GM12865 (cell line): ENCODE measurements around the gene ZKSCAN3.
A peak's percentile ranks its signal among the peaks of the same experiment; 100 is the strongest.

Experiments
- DNase-seq: peaks from one replicate; pipeline ENCODE4 v3.0.0; 2010; ENCODE audit warnings: low read depth
- H3K4me3 ChIP-seq: 2 replicates; pipeline ENCODE4 v1.5.1; 2011; ENCODE audit warnings: mild to moderate bottlenecking, low read depth, low read length, control low read depth
- TF ChIP-seq, protein P1 (sequence below): IDR thresholded peaks from 2 replicates; pipeline ENCODE4 v1.5.1; 2011; ENCODE audit warnings: low read length, control low read depth, low read depth, inconsistent platforms; ENCODE audit not compliant: insufficient read depth; ENCODE audit errors: missing control alignments

Gene ZKSCAN3

GRCh38 chr6:28378644-28379043, 28.9 kb downstream of the ZKSCAN3 start:
- TF ChIP-seq, protein P1, sequence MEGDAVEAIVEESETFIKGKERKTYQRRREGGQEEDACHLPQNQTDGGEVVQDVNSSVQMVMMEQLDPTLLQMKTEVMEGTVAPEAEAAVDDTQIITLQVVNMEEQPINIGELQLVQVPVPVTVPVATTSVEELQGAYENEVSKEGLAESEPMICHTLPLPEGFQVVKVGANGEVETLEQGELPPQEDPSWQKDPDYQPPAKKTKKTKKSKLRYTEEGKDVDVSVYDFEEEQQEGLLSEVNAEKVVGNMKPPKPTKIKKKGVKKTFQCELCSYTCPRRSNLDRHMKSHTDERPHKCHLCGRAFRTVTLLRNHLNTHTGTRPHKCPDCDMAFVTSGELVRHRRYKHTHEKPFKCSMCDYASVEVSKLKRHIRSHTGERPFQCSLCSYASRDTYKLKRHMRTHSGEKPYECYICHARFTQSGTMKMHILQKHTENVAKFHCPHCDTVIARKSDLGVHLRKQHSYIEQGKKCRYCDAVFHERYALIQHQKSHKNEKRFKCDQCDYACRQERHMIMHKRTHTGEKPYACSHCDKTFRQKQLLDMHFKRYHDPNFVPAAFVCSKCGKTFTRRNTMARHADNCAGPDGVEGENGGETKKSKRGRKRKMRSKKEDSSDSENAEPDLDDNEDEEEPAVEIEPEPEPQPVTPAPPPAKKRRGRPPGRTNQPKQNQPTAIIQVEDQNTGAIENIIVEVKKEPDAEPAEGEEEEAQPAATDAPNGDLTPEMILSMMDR: no peak
- no peak for DNase-seq
- H3K4me3 ChIP-seq: no peak overlapping the region

GRCh38 chr6:28380381-28380780, 30.6 kb downstream of the ZKSCAN3 start:
- TF ChIP-seq, protein P1: no peak
- H3K4me3 ChIP-seq: no peak overlapping the region
- no peak for DNase-seq

DNA sequence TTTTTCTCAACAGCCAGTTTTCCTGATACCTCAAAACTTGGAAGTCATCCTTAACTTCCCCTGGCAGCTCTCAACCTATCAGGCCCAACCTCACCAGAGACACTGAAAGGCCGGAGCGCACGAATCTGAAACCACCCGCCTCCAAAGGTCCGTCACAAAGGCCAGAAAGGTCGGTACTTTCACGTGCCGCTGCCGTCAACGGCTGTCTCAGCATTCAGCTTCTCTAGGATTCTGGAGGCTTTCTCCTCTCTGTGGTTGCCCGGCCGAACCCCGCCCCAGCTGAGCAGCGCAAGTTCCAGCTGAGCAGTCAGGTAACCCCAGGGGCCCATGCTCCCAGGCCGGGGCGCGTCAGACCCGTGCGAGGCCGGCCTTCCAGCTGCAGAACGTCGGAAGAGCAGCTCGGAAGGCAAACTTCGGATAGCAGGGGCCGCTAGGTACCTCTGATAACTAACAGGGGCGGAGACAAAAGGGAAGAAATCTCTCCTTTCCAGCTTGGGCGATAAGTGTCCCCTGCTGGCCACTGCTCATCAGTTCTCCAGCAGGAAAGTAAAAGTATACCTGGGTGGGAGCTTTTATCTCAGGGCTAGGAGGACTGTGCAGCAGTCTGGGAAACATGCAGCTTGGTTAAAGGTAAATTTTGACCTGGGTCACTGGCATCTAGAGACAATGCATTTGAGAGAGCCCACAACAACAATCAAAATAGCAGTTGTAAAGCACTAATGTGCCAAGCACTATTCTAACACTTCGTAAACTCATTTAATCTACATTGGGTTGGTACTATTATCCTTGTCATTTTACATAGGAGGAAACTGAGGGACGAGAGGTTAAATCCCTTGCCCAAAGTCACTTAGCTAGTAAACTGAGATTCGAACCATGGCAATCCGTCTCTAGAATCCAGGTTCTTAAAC, 33.7 kb downstream of the ZKSCAN3 start:
- peak overlapping the region; percentile 37 for H3K4me3 ChIP-seq
- peak; percentile 86 for DNase-seq
- TF ChIP-seq, protein P1: peak; percentile 28

- no peak overlapping the region for H3K4me3 ChIP-seq
- TF ChIP-seq, protein P1: no peak
- no peak for DNase-seq
Observed at GRCh38 chr6:28384143-28384533, 34.4 kb downstream of the ZKSCAN3 start.

DNA sequence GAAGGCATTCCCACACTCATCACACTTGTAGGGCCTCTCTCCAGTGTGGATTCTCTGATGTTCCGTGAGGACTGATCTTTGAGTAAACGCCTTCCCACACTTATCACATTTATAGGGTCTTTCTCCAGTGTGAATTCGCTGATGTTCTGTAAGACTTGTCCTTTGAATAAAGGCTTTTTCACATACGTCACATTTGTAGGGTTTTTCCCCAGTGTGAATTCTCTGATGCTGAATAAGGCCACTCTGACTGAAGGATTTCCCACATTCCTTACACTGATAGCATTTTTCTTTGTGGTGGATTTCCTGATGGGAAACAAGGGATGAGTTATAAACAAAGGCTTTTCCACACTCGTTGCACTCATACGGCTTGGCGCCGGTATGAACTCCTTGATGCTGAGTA, 40.9 kb downstream of the ZKSCAN3 start:
- DNase-seq: no peak
- TF ChIP-seq, protein P1: no peak
- H3K4me3 ChIP-seq: no peak overlapping the region

- no peak overlapping the region for H3K4me3 ChIP-seq
- no peak for DNase-seq
- TF ChIP-seq, protein P1: no peak
Observed at GRCh38 chr6:28393912-28394662, 44.3 kb downstream of the ZKSCAN3 start.
